ENCODE results near the gene WSCD2.

Gene WSCD2

GRCh38 chr12:108129017-108129812 lies at the start of gene WSCD2:
Gene WSCD2, plus strand, starts transcription at chr12:108129288. Its CDS starts 66,545 bp downstream, at chr12:108195833.
- DNase-seq (ENCODE audit: low read depth), result no peak

DNA sequence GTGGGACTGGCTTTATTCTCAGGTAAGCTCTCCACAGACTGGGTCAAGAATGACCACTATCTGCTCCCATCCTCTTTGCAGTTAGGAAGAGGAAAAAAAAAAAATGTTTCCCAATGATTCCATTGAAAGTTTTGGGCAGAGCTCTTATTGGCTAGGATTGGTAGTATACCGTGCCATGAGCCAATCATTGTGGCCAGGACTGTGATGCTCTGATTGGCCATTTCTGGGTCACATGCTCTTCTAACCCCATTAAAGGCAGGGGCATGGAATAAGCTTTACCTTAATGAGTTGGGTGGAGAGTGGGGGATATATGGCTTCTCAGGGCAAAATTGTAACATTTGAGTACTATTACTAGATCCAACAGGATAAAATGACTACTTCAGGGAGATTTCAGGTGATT lies 49.4 kb upstream of the WSCD2 start:
- DNase-seq (ENCODE audit: low read depth), result no peak

GRCh38 chr12:108080363-108080762 lies 48.7 kb upstream of the WSCD2 start:
- no peak for DNase-seq (ENCODE audit: low read depth)

- no peak for DNase-seq (ENCODE audit: low read depth)
Measured at GRCh38 chr12:108082485-108082884, 46.6 kb upstream of the WSCD2 start.

DNA sequence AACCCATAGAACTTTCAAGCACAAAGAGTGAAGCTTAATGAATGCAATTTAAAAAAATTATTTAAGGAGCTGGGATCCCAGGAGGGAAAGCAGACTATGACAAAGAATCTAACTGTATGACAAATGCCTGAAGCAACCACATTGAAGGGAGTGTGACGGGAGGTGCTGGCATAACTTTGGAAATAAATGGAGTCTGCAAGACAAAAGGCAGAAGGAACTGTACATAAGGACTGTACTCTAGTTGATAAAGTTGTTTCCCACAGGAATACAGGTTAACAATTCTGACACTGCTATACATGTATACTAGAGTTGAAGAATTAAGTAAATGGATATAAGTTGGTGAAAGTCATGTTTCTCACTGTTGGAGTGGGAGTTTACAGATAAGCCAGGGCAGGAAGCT lies 41.2 kb upstream of the WSCD2 start:
- no peak for DNase-seq (ENCODE audit: low read depth)

DNA sequence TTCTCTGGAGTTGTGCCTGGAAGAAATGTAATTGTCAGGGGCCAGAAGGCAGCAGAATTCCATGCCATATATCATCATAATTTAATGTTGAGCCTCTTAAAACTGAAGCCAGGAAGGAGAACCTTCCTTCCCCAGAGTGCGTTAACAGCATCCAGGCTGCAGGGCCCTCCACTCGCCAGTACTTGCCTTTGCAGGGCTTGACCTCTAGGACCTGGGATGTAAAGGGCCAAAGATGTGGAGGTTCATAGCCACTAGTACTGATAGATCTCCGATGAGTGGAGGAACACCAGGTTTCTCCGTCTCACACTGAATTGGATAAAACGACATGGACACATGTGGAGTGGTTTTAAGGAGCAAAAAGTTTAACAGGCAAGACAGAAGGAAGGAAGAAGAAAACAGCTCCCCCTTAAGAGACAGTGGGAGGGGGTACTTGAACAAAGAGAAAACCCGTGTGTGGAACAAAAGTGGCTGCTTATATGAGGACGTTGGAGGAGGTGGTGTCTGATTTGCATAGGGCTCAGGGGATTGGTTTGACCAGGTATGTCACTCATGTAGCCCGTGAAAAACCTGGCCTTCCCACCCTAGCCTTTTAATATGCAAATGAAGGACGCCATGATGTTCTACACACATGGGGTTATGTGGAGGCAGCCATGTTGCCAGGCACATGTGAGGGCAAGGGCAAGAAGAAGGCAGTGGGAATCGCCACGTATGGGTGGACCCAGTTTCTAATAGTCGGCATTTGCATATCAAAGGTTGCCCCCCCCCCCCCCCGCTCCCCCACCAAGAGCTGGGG lies 38.8 kb upstream of the WSCD2 start:
- no peak for DNase-seq (ENCODE audit: low read depth)

GRCh38 chr12:108090932-108091678 lies 38.0 kb upstream of the WSCD2 start:
- no peak for DNase-seq (ENCODE audit: low read depth)

DNA sequence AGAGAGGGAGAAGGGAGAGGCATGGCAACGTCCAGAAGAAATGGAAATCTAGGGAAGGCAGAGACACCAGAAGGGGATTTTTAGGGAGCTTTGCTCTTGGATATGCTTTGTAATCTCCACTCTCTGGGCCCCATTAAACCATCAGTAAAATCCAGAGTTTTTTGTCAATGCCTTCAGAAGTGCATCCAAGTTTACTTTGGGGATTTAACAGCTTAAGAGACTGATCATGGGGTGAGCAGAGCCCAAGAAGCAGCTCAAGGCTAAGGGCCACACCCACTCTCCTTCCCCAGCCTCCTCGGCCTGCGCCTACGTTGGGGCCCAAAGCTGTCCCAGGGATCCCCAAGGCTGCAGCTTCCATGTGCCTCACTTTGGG lies 37.4 kb upstream of the WSCD2 start:
- DNase-seq (ENCODE audit: low read depth), result no peak

GRCh38 chr12:108093209-108093608 lies 35.9 kb upstream of the WSCD2 start:
- no peak for DNase-seq (ENCODE audit: low read depth)

DNA sequence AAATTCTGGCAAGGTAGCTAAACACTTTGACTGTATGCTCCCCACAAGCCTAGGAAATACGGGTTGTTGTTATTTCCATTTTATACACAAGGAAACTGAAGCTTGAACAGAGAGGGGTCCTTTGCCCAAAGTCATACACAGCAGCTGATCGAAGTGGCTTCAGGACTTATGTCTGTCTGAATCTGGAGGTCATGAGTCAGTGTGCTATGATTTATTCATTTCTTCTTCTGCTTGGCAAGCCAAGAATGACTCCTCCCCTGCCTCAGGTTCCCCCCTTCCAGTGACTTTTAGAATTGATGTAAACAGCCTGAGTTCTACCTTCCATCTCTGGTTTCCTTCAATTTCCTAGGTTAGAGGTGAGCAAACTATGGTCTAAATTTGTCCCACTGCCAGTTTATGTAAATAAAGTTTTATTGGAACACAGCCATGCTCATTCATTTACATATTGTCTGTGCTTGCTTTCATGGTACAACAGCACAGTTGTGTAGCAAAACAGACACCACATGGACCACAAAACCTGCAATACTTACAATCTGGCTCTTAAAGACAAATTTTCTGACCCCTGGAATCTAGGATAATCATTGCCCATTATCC lies 34.9 kb upstream of the WSCD2 start:
- no peak for DNase-seq (ENCODE audit: low read depth)

DNA sequence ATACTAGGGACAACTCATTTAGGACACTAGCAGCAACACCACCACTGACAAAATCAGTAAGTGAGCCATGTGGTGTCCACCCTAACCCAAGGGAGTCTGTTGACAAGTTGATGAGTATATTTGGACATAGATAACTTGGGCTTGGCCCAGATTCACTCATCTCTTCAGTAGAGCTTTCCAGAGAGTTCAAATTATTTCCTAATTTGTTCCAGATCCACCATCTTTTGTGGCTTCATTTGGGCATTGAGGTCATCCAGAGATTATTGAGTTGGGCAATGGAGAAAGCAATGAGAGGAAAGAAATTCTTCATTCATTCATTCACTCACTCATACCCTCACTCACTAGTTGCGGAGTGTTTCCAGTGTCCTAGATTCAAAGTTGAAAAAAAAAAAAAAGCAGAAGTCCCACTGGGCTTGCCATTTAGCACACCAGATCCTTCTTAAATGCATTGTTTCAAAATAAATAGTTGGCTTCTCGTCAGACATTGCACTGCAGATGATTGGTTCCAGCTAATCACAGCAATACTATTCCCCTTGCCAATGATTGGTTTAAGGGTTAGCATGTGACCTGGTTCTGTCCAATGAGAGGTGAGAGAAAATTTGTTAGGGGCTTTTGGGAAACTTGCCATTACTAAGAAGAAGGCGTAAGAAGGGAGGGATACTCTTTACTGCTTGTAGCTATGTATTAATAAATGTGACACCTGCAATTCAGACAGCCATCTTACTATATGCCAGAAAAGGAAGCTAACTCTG lies 31.8 kb upstream of the WSCD2 start:
- no peak for DNase-seq (ENCODE audit: low read depth)

- DNase-seq (ENCODE audit: low read depth), result no peak
Measured at GRCh38 chr12:108098374-108098773, 30.7 kb upstream of the WSCD2 start.

DNA sequence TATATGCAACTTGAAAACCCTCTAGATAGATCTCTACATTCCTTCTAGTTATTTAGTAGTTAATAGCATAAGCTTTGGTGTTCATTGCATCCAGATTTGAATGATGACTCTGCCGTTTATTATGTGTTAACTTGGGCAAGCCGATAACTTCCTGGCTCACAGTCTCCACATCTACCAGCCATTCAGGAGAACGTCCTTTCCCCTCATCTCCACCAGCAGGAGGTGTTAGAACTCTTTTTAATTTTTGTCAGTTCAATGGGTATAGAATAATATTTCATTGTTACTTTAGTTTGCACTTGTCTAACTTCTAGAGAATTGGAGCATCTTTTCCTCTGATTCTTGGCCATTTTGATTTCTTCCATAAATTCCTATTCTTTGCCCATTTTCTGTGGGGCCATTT lies 30.0 kb upstream of the WSCD2 start:
- DNase-seq (ENCODE audit: low read depth), result no peak

GRCh38 chr12:108099778-108100489 lies 29.2 kb upstream of the WSCD2 start:
- DNase-seq (ENCODE audit: low read depth), result no peak

- DNase-seq (ENCODE audit: low read depth), result no peak
Measured at GRCh38 chr12:108101605-108102175, 27.4 kb upstream of the WSCD2 start.

DNA sequence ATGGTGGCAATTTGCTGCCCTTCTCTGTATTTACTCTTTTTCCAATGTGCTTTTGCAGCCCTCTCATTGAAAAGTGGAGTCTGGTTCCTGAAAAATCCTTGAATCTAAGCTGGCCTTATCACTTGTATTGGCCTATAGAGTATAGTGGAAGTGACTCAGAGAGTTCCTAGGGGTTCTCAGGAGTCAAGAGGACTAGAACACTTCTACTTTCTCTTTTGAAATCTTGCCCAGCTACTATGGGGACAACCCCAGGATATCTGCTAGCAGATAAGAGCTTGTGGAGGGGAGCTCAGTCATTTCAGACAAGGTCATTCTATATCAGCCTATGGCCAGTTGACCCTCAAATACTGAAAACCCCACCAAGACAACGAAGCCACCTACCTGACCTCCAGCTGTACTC lies 26.7 kb upstream of the WSCD2 start:
- DNase-seq (ENCODE audit: low read depth), result no peak

DNA sequence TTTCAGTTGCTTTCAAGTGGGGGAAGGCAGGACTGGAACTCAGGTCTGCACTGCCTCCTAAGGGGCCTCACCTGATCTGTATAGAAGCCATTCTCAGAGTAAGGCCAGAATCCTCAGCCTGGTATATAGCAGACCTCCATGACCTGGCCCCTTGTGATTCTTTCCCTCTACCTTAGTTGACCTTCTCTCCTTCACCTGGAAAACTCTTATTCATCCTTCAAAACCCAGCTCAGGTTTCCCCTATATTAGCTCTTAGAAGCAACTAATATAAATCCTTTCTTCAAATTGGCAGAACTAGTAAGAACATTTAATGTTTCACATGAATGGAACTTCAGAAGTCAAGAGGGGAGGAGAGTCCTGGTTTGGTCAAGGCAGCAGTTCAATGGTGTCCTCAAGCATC lies 26.0 kb upstream of the WSCD2 start:
- DNase-seq (ENCODE audit: low read depth), result no peak

- DNase-seq (ENCODE audit: low read depth), result no peak
Measured at GRCh38 chr12:108103517-108103916, 25.6 kb upstream of the WSCD2 start.

DNA sequence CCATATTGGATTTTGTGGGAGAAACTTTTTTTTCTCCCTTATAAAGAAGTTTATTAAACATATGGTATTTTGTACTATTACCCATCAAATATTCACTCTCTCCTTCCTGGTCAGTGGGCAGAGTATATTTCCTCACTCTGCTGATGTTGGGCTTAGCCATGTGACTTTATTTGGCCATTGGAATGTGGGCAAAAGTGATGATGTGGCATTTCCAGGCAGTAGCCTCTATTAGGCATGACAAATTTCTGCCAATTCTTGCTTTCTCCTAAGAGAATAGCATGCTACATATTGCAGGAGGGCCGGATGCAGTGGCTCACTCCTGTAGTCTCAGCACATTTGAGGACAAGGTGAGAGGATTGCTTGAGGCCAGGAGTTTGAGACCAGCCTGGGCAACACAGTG lies 24.4 kb upstream of the WSCD2 start:
- DNase-seq (ENCODE audit: low read depth), result no peak

GRCh38 chr12:108106599-108106998 lies 22.5 kb upstream of the WSCD2 start:
- DNase-seq (ENCODE audit: low read depth), result no peak

DNA sequence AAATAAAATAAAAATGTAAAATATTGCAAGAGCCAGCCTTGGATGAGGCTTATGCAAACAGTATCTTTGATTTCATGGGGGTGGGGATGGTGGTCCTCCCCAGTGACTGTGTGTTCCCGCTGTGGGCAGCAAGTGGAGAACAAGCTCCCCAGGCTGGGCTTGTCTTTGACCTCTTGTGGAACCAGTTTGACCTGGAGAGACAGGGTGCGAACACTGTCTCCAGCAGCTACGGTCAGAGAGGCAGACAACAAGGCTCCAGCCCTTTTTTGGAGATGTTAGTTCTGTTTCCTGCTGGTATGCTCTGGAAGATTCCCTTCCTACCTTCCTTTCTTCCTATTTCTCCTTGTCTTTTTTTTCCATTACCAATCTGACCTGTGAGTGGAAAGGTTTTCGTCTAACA lies 21.8 kb upstream of the WSCD2 start:
- DNase-seq (ENCODE audit: low read depth), result no peak
